PC-9 (cell line): ENCODE results near the gene ELMO1. TPM values are rescaled to one million over a fixed set of nuclear protein-coding genes. Genes with fewer than 3 reads are reported as not detected.

Experiments used
- BruUV-seq: library from RNA; stranded (reverse); fragments of 400-500 nt; replicated peaks from 2 replicates; lab custom pipeline; 2021; lab: Mats Ljungman, UMichigan
- CTCF ChIA-PET: fragments of 300-600 bp; sonication (Branson Sonifier 250); formaldehyde crosslinking; loops from one replicate; lab custom pipeline; 2022; ENCODE audit warnings: antibody characterized with exemption; lab: Charles Lee
- POLR2A ChIA-PET: fragments of 300-600 bp; sonication (Branson Sonifier 250); formaldehyde crosslinking; loops from one replicate; lab custom pipeline; 2022; ENCODE audit warnings: antibody characterized with exemption; ENCODE audit not compliant: unreplicated experiment; lab: Charles Lee
- DNase-seq, 2 experiments: peaks; one replicate each; pipeline versions ENCODE4 v3.0.0 to v3.0.0-alpha.2; 2015 to 2022; ENCODE audit warnings: mixed read lengths in 1 of 2
- H2AFZ ChIP-seq: fragments of 200-600 bp; sonication (generic); 2 replicates; pipeline ENCODE4 v1.8.1; 2017; ENCODE audit warnings: antibody characterized with exemption
- H3F3A ChIP-seq: fragments of 200-600 bp; sonication (generic); 2 replicates; pipeline ENCODE4 v1.8.1; 2017; ENCODE audit warnings: antibody characterized with exemption, mild to moderate bottlenecking, low read depth; ENCODE audit not compliant: insufficient read depth
- H3K27ac ChIP-seq: fragments of 200-600 bp; sonication (generic); 2 replicates; pipeline ENCODE4 v1.6.1; 2016; ENCODE audit warnings: mixed run types
- H3K27me3 ChIP-seq: fragments of 200-600 bp; sonication (generic); 2 replicates; pipeline ENCODE4 v1.6.1; 2016; ENCODE audit warnings: low read depth, mixed run types; ENCODE audit not compliant: insufficient read depth
- H3K36me3 ChIP-seq: fragments of 200-600 bp; sonication (generic); 2 replicates; pipeline ENCODE4 v1.6.1; 2016; ENCODE audit warnings: low read depth, mixed run types
- H3K4me1 ChIP-seq: fragments of 200-600 bp; sonication (generic); replicated peaks from 2 replicates; pipeline ENCODE4 v1.6.1; 2016; ENCODE audit warnings: mixed run types; ENCODE audit not compliant: insufficient read depth
- H3K4me2 ChIP-seq: fragments of 200-600 bp; sonication (generic); 2 replicates; pipeline ENCODE4 v1.6.1; 2017; ENCODE audit warnings: mixed run types
- H3K4me3 ChIP-seq: fragments of 200-600 bp; sonication (generic); 2 replicates; pipeline ENCODE4 v1.6.1; 2016; ENCODE audit warnings: mixed run types
- H3K79me2 ChIP-seq: fragments of 200-600 bp; sonication (generic); 2 replicates; pipeline ENCODE4 v1.6.1; 2017; ENCODE audit warnings: low read depth, mixed run types
- H3K9me2 ChIP-seq: fragments of 200-600 bp; sonication (generic); 2 replicates; pipeline ENCODE4 v1.8.1; 2017; ENCODE audit warnings: mild to moderate bottlenecking; ENCODE audit not compliant: insufficient read depth
- H3K9me3 ChIP-seq: fragments of 200-600 bp; sonication (generic); 2 replicates; pipeline ENCODE4 v1.8.1; 2016; ENCODE audit warnings: low read depth; ENCODE audit not compliant: insufficient read depth
- H4K20me1 ChIP-seq: fragments of 200-600 bp; sonication (generic); 2 replicates; pipeline ENCODE4 v1.8.1; 2017; ENCODE audit not compliant: insufficient read depth
- EZH2 ChIP-seq: fragments of 200-600 bp; sonication (generic); IDR thresholded peaks from 2 replicates; pipeline ENCODE4 v1.8.0; 2017; ENCODE audit warnings: antibody characterized with exemption, low read depth
- intact Hi-C: fragments of 100-400 bp; cut with micrococcal nuclease; formaldehyde crosslinking; loops from one replicate; pipeline ENCODE4 v1.10.0; 2022; ENCODE audit not compliant: unreplicated experiment
- total RNA-seq: library from RNA; stranded (reverse); gene quantifications from 2 replicates; pipeline ENCODE4 v1.2.3, GENCODE V29; 2021
- TF ChIP-seq, protein P1 (sequence below): fragments of 200-600 bp; sonication (generic); conservative IDR thresholded peaks from 2 replicates; pipeline ENCODE4 v1.6.1; 2017; ENCODE audit warnings: mixed run types, antibody characterized with exemption, mild to moderate bottlenecking, moderate library complexity

The ELMO1 gene
- total RNA-seq, 1 experiment from 2014 or later, result 4.8 TPM

DNA sequence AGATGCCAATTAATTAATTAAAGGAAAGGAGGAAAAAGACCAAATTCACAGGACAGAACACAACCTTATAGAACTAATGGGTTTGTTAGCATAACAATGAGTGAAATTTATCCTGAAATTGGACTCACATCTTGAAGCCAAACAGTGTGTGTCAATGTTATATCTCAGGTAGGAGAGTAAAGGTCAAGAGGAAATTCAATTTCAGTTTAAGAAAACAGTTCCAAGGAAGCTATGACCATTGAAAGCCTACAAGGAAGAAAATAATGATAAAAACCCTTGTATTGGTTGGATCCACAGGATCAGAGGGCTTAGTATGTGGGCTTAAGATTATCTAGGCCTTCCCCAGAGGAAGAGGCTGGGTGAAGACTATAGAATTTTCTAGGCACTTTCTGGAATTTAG lies 525.5 kb downstream of the ELMO1 start:
- no peaks in the 10 kb centered on the region for H4K20me1 ChIP-seq
- TF ChIP-seq, protein P1, sequence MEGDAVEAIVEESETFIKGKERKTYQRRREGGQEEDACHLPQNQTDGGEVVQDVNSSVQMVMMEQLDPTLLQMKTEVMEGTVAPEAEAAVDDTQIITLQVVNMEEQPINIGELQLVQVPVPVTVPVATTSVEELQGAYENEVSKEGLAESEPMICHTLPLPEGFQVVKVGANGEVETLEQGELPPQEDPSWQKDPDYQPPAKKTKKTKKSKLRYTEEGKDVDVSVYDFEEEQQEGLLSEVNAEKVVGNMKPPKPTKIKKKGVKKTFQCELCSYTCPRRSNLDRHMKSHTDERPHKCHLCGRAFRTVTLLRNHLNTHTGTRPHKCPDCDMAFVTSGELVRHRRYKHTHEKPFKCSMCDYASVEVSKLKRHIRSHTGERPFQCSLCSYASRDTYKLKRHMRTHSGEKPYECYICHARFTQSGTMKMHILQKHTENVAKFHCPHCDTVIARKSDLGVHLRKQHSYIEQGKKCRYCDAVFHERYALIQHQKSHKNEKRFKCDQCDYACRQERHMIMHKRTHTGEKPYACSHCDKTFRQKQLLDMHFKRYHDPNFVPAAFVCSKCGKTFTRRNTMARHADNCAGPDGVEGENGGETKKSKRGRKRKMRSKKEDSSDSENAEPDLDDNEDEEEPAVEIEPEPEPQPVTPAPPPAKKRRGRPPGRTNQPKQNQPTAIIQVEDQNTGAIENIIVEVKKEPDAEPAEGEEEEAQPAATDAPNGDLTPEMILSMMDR, result no peak
- no peak for TF ChIP-seq EZH2
- intact Hi-C loops, result no loop called here
- H3K4me2 ChIP-seq, result no peak overlapping the region
- H2AFZ ChIP-seq, result no peak overlapping the region
- H3K9me2 ChIP-seq, result no peaks in the 10 kb centered on the region; the same call in 1 of the 2 replicates
- no peaks in the 10 kb centered on the region for H3K9me3 ChIP-seq
- H3K36me3 ChIP-seq, result no peaks in the 10 kb centered on the region
- H3F3A ChIP-seq, result no peaks in the 10 kb centered on the region
- H3K27me3 ChIP-seq, result no peaks in the 10 kb centered on the region
- no peak overlapping the region for H3K27ac ChIP-seq
- DNase-seq, result no peak
- H3K79me2 ChIP-seq, result no peaks in the 10 kb centered on the region
- ChIA-PET CTCF (no interaction called here), POLR2A (no interaction called here)
- no peak overlapping the region for H3K4me3 ChIP-seq
- BruUV-seq, result no TSS peak
- H3K4me1 ChIP-seq, result no peaks in the 10 kb centered on the region

DNA sequence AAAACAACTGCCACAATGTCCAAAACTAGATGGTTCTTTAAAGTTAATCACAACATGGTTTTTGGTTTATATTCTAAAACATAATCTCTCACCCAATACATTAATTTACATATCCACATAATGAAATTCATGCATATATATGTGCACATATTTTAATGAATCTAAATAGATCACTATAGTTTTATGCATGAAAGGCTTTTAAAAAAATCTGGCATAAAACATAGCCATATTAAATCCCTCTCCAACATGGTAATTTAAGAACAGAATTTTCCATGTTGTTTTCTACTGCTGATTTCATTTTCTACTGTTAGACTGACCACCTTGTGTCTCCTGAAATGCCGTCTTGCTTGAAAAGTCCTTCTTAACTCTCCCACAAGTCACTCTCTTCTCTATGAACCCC lies 528.2 kb downstream of the ELMO1 start:
- no peak overlapping the region for H3K4me3 ChIP-seq
- intact Hi-C loops, result no loop called here
- no peak overlapping the region for H3K27ac ChIP-seq
- no peak overlapping the region for H2AFZ ChIP-seq
- POLR2A ChIA-PET, result no interaction called here
- no peaks in the 10 kb centered on the region for H3K9me3 ChIP-seq
- H3K27me3 ChIP-seq, result 0 out of 2 replicates have a peak, but pooled peaks cover 4% of the 10 kb centered on the region
- CTCF ChIA-PET, result no interaction called here
- TF ChIP-seq, protein P1, result no peak
- no peak for TF ChIP-seq EZH2
- no peaks in the 10 kb centered on the region for H3F3A ChIP-seq
- BruUV-seq, result no TSS peak
- no peaks in the 10 kb centered on the region; the same call in 1 of the 2 replicates for H3K9me2 ChIP-seq
- DNase-seq, result no peak
- no peak overlapping the region for H3K4me2 ChIP-seq
- H3K4me1 ChIP-seq, result no peaks in the 10 kb centered on the region
- no peaks in the 10 kb centered on the region for H3K79me2 ChIP-seq
- H4K20me1 ChIP-seq, result no peaks in the 10 kb centered on the region
- no peaks in the 10 kb centered on the region for H3K36me3 ChIP-seq

DNA sequence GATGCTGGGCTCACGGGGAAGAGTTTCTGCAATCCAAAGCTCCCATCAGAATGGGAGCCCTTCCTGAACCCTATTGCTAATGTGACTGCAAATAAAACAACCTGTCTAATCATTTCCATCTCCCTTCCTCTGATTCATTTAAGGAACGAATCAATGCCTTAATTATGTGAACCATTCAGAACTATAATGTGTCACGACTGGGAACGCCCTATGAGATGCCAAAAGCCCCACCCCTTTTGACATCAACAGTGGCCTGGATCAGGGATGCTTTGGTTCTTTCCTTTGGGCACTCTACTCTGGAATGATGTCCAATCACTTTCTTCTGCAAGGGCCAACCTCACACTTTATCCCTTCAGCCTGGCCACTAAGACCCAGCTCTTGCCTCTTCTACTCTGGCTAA lies 528.9 kb downstream of the ELMO1 start:
- Histone ChIP-seq H3K9me3 (no peaks in the 10 kb centered on the region), H3K79me2 (no peaks in the 10 kb centered on the region), H3K27me3 (0 out of 2 replicates have a peak, but pooled peaks cover 9% of the 10 kb centered on the region), H3F3A (no peaks in the 10 kb centered on the region), H3K4me2 (no peak overlapping the region), H3K4me1 (no peaks in the 10 kb centered on the region), H2AFZ (no peak overlapping the region), H3K4me3 (no peak overlapping the region), H4K20me1 (no peaks in the 10 kb centered on the region), H3K9me2 (no peaks in the 10 kb centered on the region; the same call in 1 of the 2 replicates), H3K36me3 (no peaks in the 10 kb centered on the region), H3K27ac (no peak overlapping the region)
- CTCF ChIA-PET, result no interaction called here
- no TSS peak for BruUV-seq
- POLR2A ChIA-PET, result no interaction called here
- no peak for DNase-seq
- TF ChIP-seq, protein P1, result no peak
- TF ChIP-seq EZH2, result no peak
- intact Hi-C loops, result no loop called here
